H1 (cell line): ENCODE measurements around the gene ZPR1. TPM values are rescaled to one million over a fixed set of nuclear protein-coding genes. Genes with fewer than 3 reads are reported as not detected.

ENCODE experiments used
- CTCF ChIA-PET: fragments of 300-600 bp; sonication (Branson Sonifier 250); formaldehyde crosslinking; loops from one replicate; lab custom pipeline; 2021; ENCODE audit not compliant: partially characterized antibody; lab: Charles Lee
- POLR2A ChIA-PET: fragments of 300-600 bp; sonication (Branson Sonifier 250); formaldehyde crosslinking; loops from one replicate; lab custom pipeline; 2021; ENCODE audit warnings: inconsistent platforms; ENCODE audit not compliant: partially characterized antibody; lab: Charles Lee
- DNase-seq, 2 experiments: peaks; one replicate each; pipeline versions ENCODE4 v3.0.0 to v3.0.0-alpha.2; 2010 to 2022; ENCODE audit warnings: low spot score in 2 of 2, low read depth in 1 of 2, mixed read lengths in 1 of 2
- FAIRE-seq: peaks from 2 replicates; lab custom pipeline; 2011; peaks lifted over from hg19 to GRCh38; lab: Jason Lieb, UNC
- H2AFZ ChIP-seq: 2 replicates; pipeline ENCODE4 v1.8.1; 2012; ENCODE audit warnings: low read length, inconsistent platforms
- H2AK5ac ChIP-seq: 2 replicates; pipeline ENCODE4 v1.6.1; 2013; ENCODE audit warnings: low read depth, low read length
- H2BK120ac ChIP-seq: replicated peaks from 2 replicates; pipeline ENCODE3; 2013; ENCODE audit warnings: low read depth, low read length, inconsistent platforms
- H2BK12ac ChIP-seq: 2 replicates; pipeline ENCODE4 v1.6.1; 2013; ENCODE audit warnings: low read depth, low read length
- H2BK15ac ChIP-seq: 2 replicates; pipeline ENCODE4 v1.6.1; 2013; ENCODE audit warnings: low read length
- H2BK20ac ChIP-seq: 2 replicates; pipeline ENCODE4 v1.6.1; 2013; ENCODE audit warnings: low read length
- H2BK5ac ChIP-seq: 2 replicates; pipeline ENCODE4 v1.6.1; 2013; ENCODE audit warnings: low read depth, low read length
- H3K14ac ChIP-seq: 2 replicates; pipeline ENCODE4 v1.6.1; 2013; ENCODE audit warnings: inconsistent platforms; ENCODE audit not compliant: insufficient read length
- H3K18ac ChIP-seq: 2 replicates; pipeline ENCODE4 v1.6.1; 2013; ENCODE audit warnings: low read length; ENCODE audit errors: extremely low read depth
- H3K23ac ChIP-seq: 2 replicates; pipeline ENCODE4 v1.6.1; 2013; ENCODE audit warnings: inconsistent platforms; ENCODE audit not compliant: insufficient read length
- H3K23me2 ChIP-seq: 2 replicates; pipeline ENCODE4 v1.6.1; 2013; ENCODE audit warnings: low read depth, low read length
- H3K27ac ChIP-seq: 2 replicates; pipeline ENCODE4 v1.6.1; 2011; ENCODE audit warnings: low read depth, low read length, inconsistent platforms
- H3K27me3 ChIP-seq, 4 experiments: replicated peaks in 1 of 4; 1 replicate in 1 of 4; 2 replicates in 3 of 4; pipeline versions ENCODE4 v1.6.1 to v1.8.1; 2011 to 2013; ENCODE audit warnings: low read length in 3 of 4, mild to moderate bottlenecking in 3 of 4, inconsistent platforms in 2 of 4, mixed read lengths in 2 of 4, moderate library complexity in 1 of 4; ENCODE audit not compliant: control insufficient read depth in 3 of 4, insufficient read depth in 3 of 4; ENCODE audit errors: extremely low read depth in 1 of 4
- H3K36me3 ChIP-seq, 4 experiments: 2 replicates each; pipeline versions ENCODE4 v1.6.1 to v1.8.1; 2011 to 2013; ENCODE audit warnings: mild to moderate bottlenecking in 4 of 4, low read length in 3 of 4, moderate library complexity in 2 of 4, control low read depth in 1 of 4, inconsistent platforms in 1 of 4; ENCODE audit not compliant: insufficient read depth in 4 of 4, control insufficient read depth in 2 of 4
- H3K4ac ChIP-seq: replicated peaks from 2 replicates; pipeline ENCODE3; 2013; ENCODE audit warnings: low read length, low read depth, mixed read lengths, inconsistent platforms; ENCODE audit not compliant: insufficient read length
- H3K4me1 ChIP-seq, 4 experiments: replicated peaks in 1 of 4; 1 replicate in 1 of 4; 2 replicates in 3 of 4; pipeline versions ENCODE4 v1.6.1 to v1.8.1; 2011 to 2013; ENCODE audit warnings: low read length in 3 of 4, inconsistent platforms in 2 of 4, mixed read lengths in 1 of 4; ENCODE audit not compliant: insufficient read depth in 4 of 4, control insufficient read depth in 3 of 4
- H3K4me2 ChIP-seq, 2 experiments: 2 replicates each; pipeline versions ENCODE4 v1.6.1 to v1.8.1; 2011 to 2013; ENCODE audit warnings: low read depth in 2 of 2, low read length in 2 of 2, control low read depth in 1 of 2, inconsistent platforms in 1 of 2, mild to moderate bottlenecking in 1 of 2; ENCODE audit not compliant: insufficient read depth in 1 of 2
- H3K4me3 ChIP-seq, 4 experiments: fragments of 200-600, 300-600 bp in 1 of 4; sonication (generic), shearing (Covaris generic), sonication (Bioruptor Twin) in 1 of 4; 2 replicates each; pipeline versions ENCODE4 v1.5.1 to v1.8.1; 2011 to 2016; ENCODE audit warnings: low read length in 4 of 4, low read depth in 3 of 4, control low read depth in 2 of 4, inconsistent platforms in 2 of 4, mild to moderate bottlenecking in 2 of 4, mixed read lengths in 1 of 4, moderate library complexity in 1 of 4; ENCODE audit not compliant: insufficient read depth in 2 of 4; ENCODE audit errors: extremely low read depth in 1 of 4
- H3K56ac ChIP-seq: replicated peaks from 2 replicates; pipeline ENCODE3; 2013; ENCODE audit warnings: low read depth, mild to moderate bottlenecking, mixed read lengths, low read length, inconsistent platforms; ENCODE audit not compliant: insufficient read length
- H3K79me1 ChIP-seq: 2 replicates; pipeline ENCODE4 v1.6.1; 2013; ENCODE audit warnings: low read depth, low read length, control low read depth
- H3K79me2 ChIP-seq, 2 experiments: 2 replicates each; pipeline versions ENCODE4 v1.6.1 to v1.8.1; 2012 to 2013; ENCODE audit warnings: low read length in 2 of 2, mild to moderate bottlenecking in 2 of 2, inconsistent platforms in 1 of 2; ENCODE audit not compliant: insufficient read depth in 2 of 2, control insufficient read depth in 1 of 2
- H3K9ac ChIP-seq, 4 experiments: replicated peaks in 1 of 4; 1 replicate in 1 of 4; 2 replicates in 3 of 4; pipeline versions ENCODE4 v1.6.1 to v1.8.1; 2011 to 2013; ENCODE audit warnings: low read depth in 3 of 4, low read length in 3 of 4, control low read depth in 2 of 4, mild to moderate bottlenecking in 2 of 4, moderate library complexity in 2 of 4, inconsistent platforms in 1 of 4; ENCODE audit errors: extremely low read depth in 1 of 4
- H3K9me3 ChIP-seq, 2 experiments: 2 replicates each; pipeline versions ENCODE4 v1.6.1 to v1.8.1; 2012 to 2013; ENCODE audit warnings: mild to moderate bottlenecking in 2 of 2, moderate library complexity in 2 of 2, control low read depth in 1 of 2, inconsistent platforms in 1 of 2, low read depth in 1 of 2, low read length in 1 of 2, mixed read lengths in 1 of 2; ENCODE audit not compliant: insufficient read depth in 2 of 2
- H4K20me1 ChIP-seq, 2 experiments: replicated peaks in 1 of 2; 2 replicates each; pipeline versions ENCODE3 to v1.8.1; 2011 to 2013; ENCODE audit warnings: inconsistent platforms in 2 of 2, low read length in 2 of 2, mild to moderate bottlenecking in 1 of 2; ENCODE audit not compliant: insufficient read depth in 2 of 2, control insufficient read depth in 1 of 2
- H4K5ac ChIP-seq: 2 replicates; pipeline ENCODE4 v1.6.1; 2013; ENCODE audit warnings: low read length, low read depth, mixed read lengths, inconsistent platforms; ENCODE audit not compliant: insufficient read length
- H4K8ac ChIP-seq: 2 replicates; pipeline ENCODE4 v1.8.0; 2013; ENCODE audit warnings: mild to moderate bottlenecking, moderate library complexity, low read length, inconsistent platforms; ENCODE audit not compliant: insufficient read depth; ENCODE audit errors: extremely low read depth
- H4K91ac ChIP-seq: replicated peaks from 2 replicates; pipeline ENCODE3; 2013; ENCODE audit warnings: low read length, mixed read lengths, inconsistent platforms; ENCODE audit not compliant: insufficient read length
- BRCA1 ChIP-seq: IDR thresholded peaks from 2 replicates; pipeline ENCODE4 v1.6.1; 2012; ENCODE audit warnings: low read depth, low read length, improper control_type of control experiment
- CBX5 ChIP-seq: fragments of 300-800, 300-1000 bp; sonication (generic); IDR thresholded peaks from 2 replicates; pipeline ENCODE4 v1.7.1; 2016; ENCODE audit warnings: antibody characterized with exemption, low read length, low read depth
- CEBPB ChIP-seq: IDR thresholded peaks from 2 replicates; pipeline ENCODE4 v1.6.1; 2012; ENCODE audit warnings: low read depth, low read length
- E2F6 ChIP-seq: IDR thresholded peaks from 2 replicates; pipeline ENCODE4 v1.6.1; 2012; ENCODE audit warnings: inconsistent platforms
- GABPA ChIP-seq: IDR thresholded peaks from 2 replicates; pipeline ENCODE4 v1.6.1; 2011; ENCODE audit warnings: mild to moderate bottlenecking, low read length, moderate library complexity, borderline replicate concordance; ENCODE audit not compliant: insufficient read depth
- HDAC6 ChIP-seq: IDR thresholded peaks from one replicate; pipeline ENCODE4 v1.7.1; 2012; ENCODE audit warnings: low read depth, mild to moderate bottlenecking, inconsistent platforms, low read length, moderate library complexity
- PHF8 ChIP-seq: fragments of 200-600 bp; sonication (generic); conservative IDR thresholded peaks from 2 replicates; pipeline ENCODE4 v1.7.1; 2012; ENCODE audit warnings: low read depth, mild to moderate bottlenecking, inconsistent platforms, low read length, moderate library complexity
- RFX5 ChIP-seq: IDR thresholded peaks from 2 replicates; pipeline ENCODE4 v1.6.1; 2011; ENCODE audit warnings: low read depth, low read length, improper control_type of control experiment, borderline replicate concordance
- SP1 ChIP-seq: IDR thresholded peaks from 2 replicates; pipeline ENCODE4 v1.6.1; 2011; ENCODE audit warnings: low read depth, low read length
- SP2 ChIP-seq: IDR thresholded peaks from 2 replicates; pipeline ENCODE4 v1.6.1; 2012; ENCODE audit warnings: mild to moderate bottlenecking, low read length, inconsistent platforms
- SP4 ChIP-seq: IDR thresholded peaks from 2 replicates; pipeline ENCODE4 v1.6.1; 2012; ENCODE audit warnings: low read length, inconsistent platforms
- SRF ChIP-seq: IDR thresholded peaks from 2 replicates; pipeline ENCODE4 v1.6.1; 2011; ENCODE audit warnings: mild to moderate bottlenecking, low read depth, low read length, moderate library complexity
- YY1 ChIP-seq: IDR thresholded peaks from 2 replicates; pipeline ENCODE4 v1.6.1; 2011; ENCODE audit warnings: low read depth, mild to moderate bottlenecking, low read length
- WGBS, 2 experiments: shearing (Covaris generic) in 1 of 2; methylation state at CpG; one replicate each; pipeline versions ENCODE4 v1.1.6 to v1.1.7; 2013 to 2015; ENCODE audit warnings: low lambda C conversion rate in 2 of 2, mixed read lengths in 2 of 2, inconsistent platforms in 1 of 2, low coverage in 1 of 2, missing lambda C conversion rate in 1 of 2; ENCODE audit not compliant: insufficient replicate concordance in 2 of 2, insufficient coverage in 1 of 2, insufficient read length in 1 of 2; ENCODE audit errors: extremely low coverage in 1 of 2, missing lambda C conversion rate in 1 of 2; 5-methylcytosine and 5-hydroxymethylcytosine counted together
- polyA plus RNA-seq, 7 experiments: library from polyadenylated mRNA; depleted of rRNA in 3 of 7; stranded (reverse) in 5 of 7; unstranded in 2 of 7; fragments of >200 nt in 5 of 7; fragments of 200-250 nt in 2 of 7; gene quantifications; 1 replicate in 5 of 7; 2 replicates in 1 of 7; 4 replicates in 1 of 7; pipeline versions ENCODE4 v1.2.1 to v1.2.3, GENCODE V29; 2011 to 2013; ENCODE audit warnings: missing spikeins in 2 of 7, mixed read lengths in 2 of 7
- total RNA-seq: library from RNA; stranded (reverse); fragmentation: NEBNext Ultra II Directional; extraction: Animal tissue kit (Norgen Biotek cat#: 25700); gene quantifications from 2 replicates; pipeline ENCODE4 v1.2.1, GENCODE V29; 2021
- TF ChIP-seq, protein P1 (sequence below): IDR thresholded peaks from 2 replicates; pipeline ENCODE4 v1.6.1; 2011; ENCODE audit warnings: low read length, improper control_type of control experiment

ZPR1 gene
- total and polyA plus RNA-seq, 2 of the 8 experiments (the other 6 are each of a cell fraction or from before 2014, with no cell fraction given), result 36.7 to 70.5 TPM

GRCh38 chr11:116822575-116822974 lies 34.8 kb upstream of the ZPR1 start:
- POLR2A ChIA-PET, result no interaction called here
- Histone ChIP-seq H4K20me1 (no peaks in the 10 kb centered on the region), H4K5ac (no peak overlapping the region), H3K9ac (no peak overlapping the region), H3K79me1 (no peaks in the 10 kb centered on the region), H2BK5ac (no peak overlapping the region), H3K23me2 (no peaks in the 10 kb centered on the region), H4K91ac (no peak overlapping the region), H3K9me3 (no peaks in the 10 kb centered on the region), H3K14ac (no peak overlapping the region), H3K4me1 (no peaks in the 10 kb centered on the region), H2BK20ac (no peak overlapping the region), H3K4me3 (no peak overlapping the region), H3K27me3 (no peaks in the 10 kb centered on the region), H3K4ac (no peak overlapping the region), H3K23ac (no peak overlapping the region), H2BK120ac (no peak overlapping the region), H3K36me3 (no peaks in the 10 kb centered on the region), H2BK12ac (no peak overlapping the region), H3K27ac (no peak overlapping the region), H3K18ac (no peak overlapping the region), H3K56ac (no peak overlapping the region), H2BK15ac (no peak overlapping the region), H3K79me2 (no peaks in the 10 kb centered on the region), H4K8ac (no peak overlapping the region; the same call in 1 of the 2 replicates), H2AK5ac (no peak overlapping the region), H2AFZ (no peak overlapping the region), H3K4me2 (no peak overlapping the region)
- FAIRE-seq (no peak), DNase-seq (no peak)
- 75% methylated on average over 5 of the region's 5 CpGs; no CpG with 5 or more reads in 1 of the 2 experiments for WGBS, 2 experiments
- CTCF ChIA-PET, result interaction anchor here (0.6 to 6.9 kb wide), 8 partner anchors 9 to 283 kb away, joined by 3 to 60 read pairs (median 5); partner anchors contain the start of genes APOA1, APOA5 and ZPR1
- TF ChIP-seq GABPA (no peak), PHF8 (no peak), SP1 (no peak), BRCA1 (no peak), HDAC6 (no peak), E2F6 (no peak), CEBPB (no peak), SP4 (no peak), SRF (no peak), CBX5 (no peak), YY1 (no peak), RFX5 (no peak), SP2 (no peak)
- TF ChIP-seq, protein P1, sequence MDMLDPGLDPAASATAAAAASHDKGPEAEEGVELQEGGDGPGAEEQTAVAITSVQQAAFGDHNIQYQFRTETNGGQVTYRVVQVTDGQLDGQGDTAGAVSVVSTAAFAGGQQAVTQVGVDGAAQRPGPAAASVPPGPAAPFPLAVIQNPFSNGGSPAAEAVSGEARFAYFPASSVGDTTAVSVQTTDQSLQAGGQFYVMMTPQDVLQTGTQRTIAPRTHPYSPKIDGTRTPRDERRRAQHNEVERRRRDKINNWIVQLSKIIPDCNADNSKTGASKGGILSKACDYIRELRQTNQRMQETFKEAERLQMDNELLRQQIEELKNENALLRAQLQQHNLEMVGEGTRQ, result no peak
